Measurements from ENCODE around the gene MBP. TPM values are rescaled to one million over a fixed set of nuclear protein-coding genes. Genes with fewer than 3 reads are reported as not detected.

Gene MBP
- total and polyA plus RNA-seq, 4 donors, result 619 to 2,945 (median 1,632) TPM

DNA sequence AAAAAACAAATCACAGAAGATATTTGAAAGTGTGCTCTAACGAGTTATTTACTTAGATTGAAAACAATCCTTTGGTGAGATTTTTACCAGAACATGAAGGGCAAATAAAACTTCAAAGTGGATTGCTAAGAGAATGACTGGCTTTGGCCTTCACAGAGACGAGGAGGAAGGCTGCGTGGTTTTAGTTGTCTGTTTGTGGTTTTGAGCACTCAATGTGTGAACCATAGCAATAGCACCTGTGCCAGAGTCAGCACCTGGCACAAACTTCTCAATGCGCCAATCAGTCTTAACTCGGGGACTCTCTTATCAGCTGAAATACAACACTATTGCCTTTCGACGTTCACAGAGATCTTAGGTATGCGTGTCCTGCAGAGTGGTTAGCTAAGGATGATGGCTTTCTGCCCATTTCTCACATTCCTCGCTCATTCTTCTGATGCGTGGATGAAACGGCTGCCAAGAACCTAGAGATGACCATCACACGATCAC, 70.0 kb downstream of the MBP start:
- 92% methylated on average over 6 of the region's 12 CpGs for WGBS (ENCODE audit: insufficient coverage)
- H3K27ac ChIP-seq (ENCODE audit: low read depth, low read length), result no peak overlapping the region
- H3K4me3 ChIP-seq (ENCODE audit: low read depth, low read length), result no peak overlapping the region
- H3K27me3 ChIP-seq (ENCODE audit: control insufficient read depth, insufficient read depth, low read length), result no peaks in the 10 kb centered on the region
- peaks cover 16% of the 10 kb centered on the region for H3K4me1 ChIP-seq (ENCODE audit: control insufficient read depth, insufficient read depth, low read length)
- no peaks in the 10 kb centered on the region for H3K9me3 ChIP-seq (ENCODE audit: control insufficient read depth, insufficient read depth, low read length)
- DNase-seq (ENCODE audit: low read depth in 4 of 6, low spot score in 6 of 6), result no peak
- H3K36me3 ChIP-seq (ENCODE audit: control insufficient read depth, insufficient read depth, low read length), result peaks cover 2% of the 10 kb centered on the region

DNA sequence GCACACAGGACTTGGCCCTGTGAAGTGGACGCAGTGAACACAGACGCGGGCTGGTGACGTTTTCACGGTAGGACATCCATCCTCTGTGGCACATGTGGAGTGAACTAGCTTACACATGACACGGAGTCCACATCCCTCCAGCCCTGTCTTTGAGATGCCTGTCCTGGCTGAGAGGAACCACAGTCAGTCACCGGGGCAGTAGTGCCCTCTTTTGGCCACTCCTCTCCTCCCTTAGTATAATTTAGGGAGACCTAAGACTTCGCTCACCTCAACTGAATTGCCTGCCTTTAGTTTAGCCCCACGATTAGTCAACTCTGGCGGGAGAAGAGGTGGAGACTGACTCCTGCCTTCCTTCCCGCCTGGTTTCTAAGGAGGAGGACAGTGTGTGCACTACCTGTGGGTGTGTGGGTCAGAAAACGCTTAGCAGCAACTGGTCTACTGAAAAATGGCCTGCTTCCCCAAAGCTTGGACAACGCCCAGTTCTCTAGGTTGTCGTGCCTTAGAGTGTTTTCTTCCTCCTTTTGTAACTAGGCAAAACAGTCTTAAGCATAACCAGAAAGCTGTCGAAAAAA, 70.6 kb downstream of the MBP start:
- Histone ChIP-seq H3K4me1 (ENCODE audit: control insufficient read depth, insufficient read depth, low read length) (peaks cover 18% of the 10 kb centered on the region), H3K27me3 (ENCODE audit: control insufficient read depth, insufficient read depth, low read length) (no peaks in the 10 kb centered on the region), H3K27ac (ENCODE audit: low read depth, low read length) (no peak overlapping the region), H3K36me3 (ENCODE audit: control insufficient read depth, insufficient read depth, low read length) (peaks cover 2% of the 10 kb centered on the region), H3K4me3 (ENCODE audit: low read depth, low read length) (no peak overlapping the region), H3K9me3 (ENCODE audit: control insufficient read depth, insufficient read depth, low read length) (no peaks in the 10 kb centered on the region)
- no peak for DNase-seq (ENCODE audit: low read depth in 4 of 6, low spot score in 6 of 6)
- WGBS (ENCODE audit: insufficient coverage), result 68% methylated on average over 9 of the region's 15 CpGs

DNA sequence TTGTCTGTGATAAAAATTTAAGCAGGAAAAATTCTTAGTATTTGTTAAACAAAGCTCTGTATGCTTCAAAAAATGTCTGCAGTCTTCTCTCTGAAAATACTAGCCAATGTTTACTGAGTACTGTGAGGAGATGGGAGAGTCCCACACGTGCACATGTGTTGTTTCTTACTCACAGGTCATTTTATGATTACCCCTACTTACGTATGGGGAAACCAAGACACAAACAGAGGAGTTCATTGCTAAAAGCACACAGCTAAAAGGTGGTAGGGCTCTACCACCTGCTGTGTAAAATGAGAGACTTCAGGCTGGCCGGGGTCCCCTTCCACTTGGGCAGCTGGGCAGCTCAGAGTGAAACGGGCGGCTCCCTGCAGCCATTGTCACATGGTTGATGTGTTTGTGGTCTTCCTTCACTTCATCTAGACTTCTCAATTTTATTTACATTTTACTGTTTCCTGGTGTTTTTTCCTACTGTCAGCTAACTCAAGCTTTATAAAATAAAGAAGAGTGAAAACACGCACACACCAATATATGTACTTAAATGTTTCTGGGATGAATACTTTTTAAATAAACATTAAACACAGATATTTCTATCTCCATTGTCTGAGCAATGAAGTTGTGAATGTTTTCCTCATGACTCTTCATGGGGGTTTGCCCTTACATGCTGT, 71.2 kb downstream of the MBP start:
- Histone ChIP-seq H3K27me3 (ENCODE audit: control insufficient read depth, insufficient read depth, low read length) (no peaks in the 10 kb centered on the region), H3K4me1 (ENCODE audit: control insufficient read depth, insufficient read depth, low read length) (peaks cover 24% of the 10 kb centered on the region), H3K9me3 (ENCODE audit: control insufficient read depth, insufficient read depth, low read length) (no peaks in the 10 kb centered on the region), H3K27ac (ENCODE audit: low read depth, low read length) (no peak overlapping the region), H3K4me3 (ENCODE audit: low read depth, low read length) (no peak overlapping the region), H3K36me3 (ENCODE audit: control insufficient read depth, insufficient read depth, low read length) (peaks cover 2% of the 10 kb centered on the region)
- 83% methylated on average over 1 of the region's 6 CpGs for WGBS (ENCODE audit: insufficient coverage)
- DNase-seq (ENCODE audit: low read depth in 4 of 6, low spot score in 6 of 6), result no peak

DNA sequence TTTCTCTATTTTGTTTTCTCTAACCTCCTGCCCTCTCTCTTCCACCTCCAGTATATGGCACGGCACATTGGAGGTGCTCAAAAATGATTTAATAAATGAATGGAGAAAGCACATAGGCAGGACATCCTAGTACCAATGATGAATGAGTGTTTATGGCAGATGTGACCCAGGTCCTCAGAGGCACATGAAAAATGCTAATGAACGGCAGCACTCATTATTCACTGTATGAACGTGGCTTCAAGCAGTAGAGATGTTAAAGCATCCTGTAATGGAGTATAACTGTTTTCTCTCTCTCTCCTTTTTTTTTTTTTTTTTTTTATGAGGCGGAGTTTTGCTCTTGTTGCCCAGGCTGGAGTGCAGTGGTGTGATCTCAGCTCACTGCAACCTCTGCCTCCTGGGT, 72.4 kb downstream of the MBP start:
- WGBS (ENCODE audit: insufficient coverage), result no CpG with 5 or more reads among the region's 4 CpGs
- peaks cover 35% of the 10 kb centered on the region for H3K4me1 ChIP-seq (ENCODE audit: control insufficient read depth, insufficient read depth, low read length)
- H3K9me3 ChIP-seq (ENCODE audit: control insufficient read depth, insufficient read depth, low read length), result no peaks in the 10 kb centered on the region
- no peak overlapping the region for H3K4me3 ChIP-seq (ENCODE audit: low read depth, low read length)
- H3K27me3 ChIP-seq (ENCODE audit: control insufficient read depth, insufficient read depth, low read length), result peaks cover 2% of the 10 kb centered on the region
- no peak overlapping the region for H3K27ac ChIP-seq (ENCODE audit: low read depth, low read length)
- DNase-seq (ENCODE audit: low read depth in 4 of 6, low spot score in 6 of 6), result no peak
- H3K36me3 ChIP-seq (ENCODE audit: control insufficient read depth, insufficient read depth, low read length), result peaks cover 2% of the 10 kb centered on the region

DNA sequence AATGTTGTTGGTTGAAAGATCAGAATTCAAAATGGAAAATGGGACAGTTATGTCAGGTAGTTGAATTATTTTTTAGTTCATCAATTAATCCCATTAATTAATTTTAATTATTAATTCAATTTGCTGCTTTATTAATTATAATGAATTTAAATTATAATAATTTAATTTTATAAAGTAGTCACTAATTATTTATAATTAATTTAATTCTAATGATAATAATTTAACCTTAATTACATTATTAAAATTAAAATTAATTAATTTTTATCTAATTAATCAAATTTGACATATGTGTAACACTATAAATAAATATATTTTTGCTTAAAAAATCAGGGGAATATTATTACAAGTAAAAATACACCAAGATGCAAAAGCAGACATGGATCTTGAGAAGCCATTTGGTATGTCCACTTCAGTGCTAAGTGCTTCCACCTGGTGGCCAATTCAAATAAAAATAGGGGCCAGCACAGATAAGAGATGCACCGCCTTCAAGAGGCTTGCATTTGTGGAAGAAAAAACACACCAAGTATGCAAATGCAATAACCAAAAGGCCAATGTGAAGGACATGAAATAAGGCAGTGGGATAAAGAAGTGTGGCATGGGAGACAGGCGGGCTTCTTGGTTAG, 73.2 kb downstream of the MBP start:
- Histone ChIP-seq H3K4me1 (ENCODE audit: control insufficient read depth, insufficient read depth, low read length) (peaks cover 43% of the 10 kb centered on the region), H3K4me3 (ENCODE audit: low read depth, low read length) (no peak overlapping the region), H3K36me3 (ENCODE audit: control insufficient read depth, insufficient read depth, low read length) (peaks cover 2% of the 10 kb centered on the region), H3K27ac (ENCODE audit: low read depth, low read length) (no peak overlapping the region), H3K9me3 (ENCODE audit: control insufficient read depth, insufficient read depth, low read length) (no peaks in the 10 kb centered on the region), H3K27me3 (ENCODE audit: control insufficient read depth, insufficient read depth, low read length) (peaks cover 2% of the 10 kb centered on the region)
- WGBS (ENCODE audit: insufficient coverage), result 100% methylated on average over 2 of the region's 2 CpGs
- DNase-seq (ENCODE audit: low read depth in 4 of 6, low spot score in 6 of 6), result peak in 2 of 6 donors; percentile 57 to 73

DNA sequence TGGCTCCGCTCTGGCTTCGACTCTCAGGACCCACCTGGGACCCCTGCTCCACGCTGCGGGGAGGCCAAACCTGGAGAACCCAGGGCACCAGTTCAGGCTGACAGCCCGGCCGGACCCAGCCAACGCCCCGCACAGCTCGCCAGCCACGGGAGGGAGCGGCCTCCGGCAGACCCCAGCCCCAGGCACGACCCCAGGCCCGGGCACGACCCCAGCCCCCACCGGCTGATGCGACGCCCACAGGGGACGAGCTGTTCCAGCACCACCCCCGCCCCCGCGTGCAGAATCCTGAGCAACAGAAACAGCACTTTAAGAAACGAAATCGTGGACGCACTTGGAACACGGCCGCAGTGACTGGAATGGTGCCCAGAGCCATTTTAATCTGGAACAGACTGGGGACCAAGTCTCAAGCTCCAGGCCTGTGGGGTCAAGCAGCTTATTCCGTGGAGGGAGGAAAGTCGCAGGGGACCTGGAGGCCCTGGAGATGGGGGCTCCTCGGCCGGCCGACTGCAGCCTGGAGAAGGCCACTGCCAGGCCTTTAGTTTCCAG, 74.2 kb downstream of the MBP start:
- peaks cover 2% of the 10 kb centered on the region for H3K27me3 ChIP-seq (ENCODE audit: control insufficient read depth, insufficient read depth, low read length)
- H3K36me3 ChIP-seq (ENCODE audit: control insufficient read depth, insufficient read depth, low read length), result peaks cover 5% of the 10 kb centered on the region
- H3K27ac ChIP-seq (ENCODE audit: low read depth, low read length), result no peak overlapping the region
- peaks cover 53% of the 10 kb centered on the region for H3K4me1 ChIP-seq (ENCODE audit: control insufficient read depth, insufficient read depth, low read length)
- H3K9me3 ChIP-seq (ENCODE audit: control insufficient read depth, insufficient read depth, low read length), result no peaks in the 10 kb centered on the region
- WGBS (ENCODE audit: insufficient coverage), result 43% methylated on average over 32 of the region's 32 CpGs
- DNase-seq (ENCODE audit: low read depth in 4 of 6, low spot score in 6 of 6), result peak in 2 of 6 donors; percentile 68 to 70
- no peak overlapping the region for H3K4me3 ChIP-seq (ENCODE audit: low read depth, low read length)

DNA sequence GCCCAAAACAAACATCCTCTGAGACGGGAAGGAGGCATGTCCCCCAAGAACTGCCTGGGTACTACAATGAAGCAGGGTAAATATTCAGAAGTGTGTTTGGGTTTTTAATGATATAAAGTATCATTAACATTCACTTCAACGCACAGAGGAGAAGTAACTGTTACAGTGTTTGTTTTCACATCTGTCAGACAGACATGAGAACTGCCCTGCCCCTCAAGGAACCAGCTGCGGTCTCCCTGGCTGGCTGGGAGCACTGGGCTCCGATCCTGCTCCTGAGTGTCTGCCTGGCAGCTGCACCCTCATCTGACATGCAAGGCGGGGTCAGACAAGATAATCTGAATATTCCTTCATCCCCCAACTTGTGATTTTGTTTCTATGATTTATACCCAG, 75.6 kb downstream of the MBP start:
- H3K4me3 ChIP-seq (ENCODE audit: low read depth, low read length), result no peak overlapping the region
- H3K9me3 ChIP-seq (ENCODE audit: control insufficient read depth, insufficient read depth, low read length), result no peaks in the 10 kb centered on the region
- peak overlapping the region; percentile 36 for H3K27ac ChIP-seq (ENCODE audit: low read depth, low read length)
- H3K27me3 ChIP-seq (ENCODE audit: control insufficient read depth, insufficient read depth, low read length), result peaks cover 2% of the 10 kb centered on the region
- peaks cover 5% of the 10 kb centered on the region for H3K36me3 ChIP-seq (ENCODE audit: control insufficient read depth, insufficient read depth, low read length)
- H3K4me1 ChIP-seq (ENCODE audit: control insufficient read depth, insufficient read depth, low read length), result peaks cover 66% of the 10 kb centered on the region
- WGBS (ENCODE audit: insufficient coverage), result 29% methylated on average over 2 of the region's 5 CpGs
- peak in 2 of 6 donors; percentile 57 to 72 for DNase-seq (ENCODE audit: low read depth in 4 of 6, low spot score in 6 of 6)

DNA sequence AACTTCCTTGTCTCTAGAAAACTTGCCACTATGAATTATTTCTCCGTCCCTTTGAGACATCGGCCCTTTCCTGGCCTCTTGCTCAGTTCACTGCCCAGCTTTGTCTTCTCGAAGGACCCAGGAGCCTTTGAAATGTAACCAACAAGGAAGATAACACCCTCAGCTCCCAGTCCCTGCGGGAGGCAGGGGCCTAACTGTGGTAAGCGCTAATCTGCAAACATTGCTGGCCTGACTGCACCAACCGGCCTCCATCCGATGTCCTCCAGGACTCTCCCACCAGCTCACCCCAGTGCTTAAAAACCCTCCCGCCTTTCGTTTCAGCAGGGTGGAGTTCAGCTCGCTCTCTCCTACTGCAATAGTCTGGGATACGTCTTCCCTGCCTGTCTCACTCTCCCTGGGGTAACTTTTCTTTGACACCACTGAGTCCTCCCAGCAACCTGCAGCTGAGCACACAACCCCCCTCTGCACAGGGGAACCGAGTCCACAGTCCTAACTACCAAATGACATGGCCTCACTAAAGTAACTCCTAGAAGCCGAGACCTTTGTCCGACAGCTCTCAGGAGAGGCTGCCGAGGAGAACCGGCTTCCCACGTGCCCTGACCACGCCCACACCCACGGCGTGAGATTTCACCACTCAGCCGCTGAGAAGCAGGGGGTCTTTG, 76.1 kb downstream of the MBP start:
- Histone ChIP-seq H3K9me3 (ENCODE audit: control insufficient read depth, insufficient read depth, low read length) (no peaks in the 10 kb centered on the region), H3K4me3 (ENCODE audit: low read depth, low read length) (no peak overlapping the region), H3K27me3 (ENCODE audit: control insufficient read depth, insufficient read depth, low read length) (peaks cover 2% of the 10 kb centered on the region), H3K4me1 (ENCODE audit: control insufficient read depth, insufficient read depth, low read length) (peaks cover 65% of the 10 kb centered on the region), H3K27ac (ENCODE audit: low read depth, low read length) (peak overlapping the region; percentile 36), H3K36me3 (ENCODE audit: control insufficient read depth, insufficient read depth, low read length) (peaks cover 5% of the 10 kb centered on the region)
- WGBS (ENCODE audit: insufficient coverage), result 27% methylated on average over 15 of the region's 21 CpGs
- no peak for DNase-seq (ENCODE audit: low read depth in 4 of 6, low spot score in 6 of 6)

DNA sequence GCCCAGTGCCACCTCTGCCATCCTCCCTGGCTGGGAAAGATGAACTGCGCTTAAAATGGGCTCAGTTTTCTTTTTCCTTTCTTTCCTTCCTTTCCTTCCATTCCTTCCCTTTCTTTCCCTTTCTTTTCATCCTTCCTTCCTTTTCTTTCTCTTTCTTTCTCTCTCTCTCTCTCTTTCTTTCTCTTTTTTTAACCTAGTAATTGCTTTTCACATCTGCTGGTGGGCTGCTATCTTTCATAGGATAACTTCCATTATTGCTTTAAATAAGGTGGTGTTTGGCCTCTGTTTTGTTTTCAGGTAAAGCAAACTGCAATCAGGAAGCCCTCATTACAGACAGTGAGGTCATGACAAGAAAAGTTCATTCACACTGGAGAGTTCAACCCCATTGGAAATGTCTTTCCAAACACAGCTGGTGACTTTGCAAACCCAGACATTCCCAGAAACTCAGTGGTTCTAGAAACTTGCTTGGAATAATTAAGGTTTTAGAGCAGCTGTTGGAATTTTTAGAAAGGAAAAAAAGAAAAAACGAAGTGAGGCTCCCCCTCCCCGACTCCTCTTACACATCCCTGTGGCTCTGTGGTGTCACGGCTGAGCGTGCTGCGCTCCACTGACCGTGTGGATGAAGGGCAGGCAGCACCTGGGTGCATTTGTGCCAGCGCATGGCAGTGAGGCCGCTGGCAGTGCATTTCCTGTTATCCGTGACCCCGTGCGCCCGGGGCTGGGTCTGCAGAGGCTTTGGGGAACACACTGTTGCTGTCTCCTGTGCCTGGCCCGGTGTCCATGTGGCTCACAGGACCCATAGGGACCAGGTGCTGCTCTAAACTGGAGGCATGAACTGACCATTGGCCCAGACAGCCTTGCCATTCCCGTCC, 76.9 kb downstream of the MBP start:
- Histone ChIP-seq H3K36me3 (ENCODE audit: control insufficient read depth, insufficient read depth, low read length) (peaks cover 5% of the 10 kb centered on the region), H3K9me3 (ENCODE audit: control insufficient read depth, insufficient read depth, low read length) (no peaks in the 10 kb centered on the region), H3K4me3 (ENCODE audit: low read depth, low read length) (no peak overlapping the region), H3K27me3 (ENCODE audit: control insufficient read depth, insufficient read depth, low read length) (peaks cover 2% of the 10 kb centered on the region), H3K4me1 (ENCODE audit: control insufficient read depth, insufficient read depth, low read length) (peaks cover 65% of the 10 kb centered on the region), H3K27ac (ENCODE audit: low read depth, low read length) (peak overlapping the region; percentile 36)
- no peak for DNase-seq (ENCODE audit: low read depth in 4 of 6, low spot score in 6 of 6)
- WGBS (ENCODE audit: insufficient coverage), result 83% methylated on average over 13 of the region's 15 CpGs
